ENCODE results near the gene ANXA8. TPM values are rescaled to one million over a fixed set of nuclear protein-coding genes. Genes with fewer than 3 reads are reported as not detected.
A peak's percentile ranks its signal among the peaks of the same experiment; 100 is the strongest.

The ANXA8 gene
- total and polyA plus RNA-seq, 4 donors: 0.09 to 1.6 (median 1.1) TPM

DNA sequence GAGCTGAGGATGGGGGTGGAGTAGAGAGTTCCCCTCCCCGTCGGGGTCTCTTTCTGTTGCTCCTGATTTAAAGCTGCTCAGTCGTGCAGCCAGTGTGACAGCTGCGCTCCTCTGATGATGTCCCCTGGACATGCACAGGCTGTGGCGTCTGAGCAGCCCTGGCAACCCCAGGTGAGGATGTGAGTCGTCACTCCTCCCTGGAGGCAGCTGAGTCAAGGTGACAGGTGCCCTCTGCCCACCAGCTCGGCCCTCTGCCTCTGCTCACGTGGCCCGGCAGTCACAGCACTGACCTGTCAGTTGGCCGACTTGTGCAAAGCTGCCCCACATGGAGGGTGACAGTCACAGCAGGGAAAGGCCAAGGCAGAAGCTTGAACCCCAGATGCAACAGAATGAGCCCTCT, 33.9 kb downstream of the ANXA8 start:
- TF ChIP-seq EGR1 (IDR thresholded peaks at IDR 0.05; ENCODE audit: low read depth in 2 of 2) (no peak), FOXA2 (IDR thresholded peaks at IDR 0.05) (no peak)
- TF ChIP-seq, protein P1, sequence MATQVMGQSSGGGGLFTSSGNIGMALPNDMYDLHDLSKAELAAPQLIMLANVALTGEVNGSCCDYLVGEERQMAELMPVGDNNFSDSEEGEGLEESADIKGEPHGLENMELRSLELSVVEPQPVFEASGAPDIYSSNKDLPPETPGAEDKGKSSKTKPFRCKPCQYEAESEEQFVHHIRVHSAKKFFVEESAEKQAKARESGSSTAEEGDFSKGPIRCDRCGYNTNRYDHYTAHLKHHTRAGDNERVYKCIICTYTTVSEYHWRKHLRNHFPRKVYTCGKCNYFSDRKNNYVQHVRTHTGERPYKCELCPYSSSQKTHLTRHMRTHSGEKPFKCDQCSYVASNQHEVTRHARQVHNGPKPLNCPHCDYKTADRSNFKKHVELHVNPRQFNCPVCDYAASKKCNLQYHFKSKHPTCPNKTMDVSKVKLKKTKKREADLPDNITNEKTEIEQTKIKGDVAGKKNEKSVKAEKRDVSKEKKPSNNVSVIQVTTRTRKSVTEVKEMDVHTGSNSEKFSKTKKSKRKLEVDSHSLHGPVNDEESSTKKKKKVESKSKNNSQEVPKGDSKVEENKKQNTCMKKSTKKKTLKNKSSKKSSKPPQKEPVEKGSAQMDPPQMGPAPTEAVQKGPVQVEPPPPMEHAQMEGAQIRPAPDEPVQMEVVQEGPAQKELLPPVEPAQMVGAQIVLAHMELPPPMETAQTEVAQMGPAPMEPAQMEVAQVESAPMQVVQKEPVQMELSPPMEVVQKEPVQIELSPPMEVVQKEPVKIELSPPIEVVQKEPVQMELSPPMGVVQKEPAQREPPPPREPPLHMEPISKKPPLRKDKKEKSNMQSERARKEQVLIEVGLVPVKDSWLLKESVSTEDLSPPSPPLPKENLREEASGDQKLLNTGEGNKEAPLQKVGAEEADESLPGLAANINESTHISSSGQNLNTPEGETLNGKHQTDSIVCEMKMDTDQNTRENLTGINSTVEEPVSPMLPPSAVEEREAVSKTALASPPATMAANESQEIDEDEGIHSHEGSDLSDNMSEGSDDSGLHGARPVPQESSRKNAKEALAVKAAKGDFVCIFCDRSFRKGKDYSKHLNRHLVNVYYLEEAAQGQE (IDR thresholded peaks at IDR 0.05): no peak
- H3K9me3 ChIP-seq (ENCODE audit: control insufficient read depth in 4 of 4, low read length in 3 of 4): peaks cover 1 to 6% (median 3%) of the 10 kb centered on the region in 4 donors
- H3K4me3 ChIP-seq (ENCODE audit: low read depth in 1 of 3, low read length in 3 of 3): no peak overlapping the region
- no peak overlapping the region for H3K9ac ChIP-seq (ENCODE audit: low read depth in 1 of 2, low read length in 2 of 2)
- no peaks in the 10 kb centered on the region for H3K27me3 ChIP-seq (ENCODE audit: control insufficient read depth in 4 of 4, insufficient read depth in 4 of 4, low read length in 3 of 4)
- no peak overlapping the region for H3K27ac ChIP-seq (ENCODE audit: low read depth in 1 of 2, low read length in 2 of 2)
- DNase-seq (ENCODE audit: low spot score): no peak
- no peaks in the 10 kb centered on the region for H3K4me1 ChIP-seq (ENCODE audit: control insufficient read depth in 4 of 4, insufficient read depth in 4 of 4, low read length in 3 of 4)
- WGBS: 84% methylated on average over 10 of the region's 10 CpGs
- H3K36me3 ChIP-seq (ENCODE audit: control insufficient read depth in 4 of 4, insufficient read depth in 3 of 4, low read depth in 1 of 4, low read length in 3 of 4): no peaks in the 10 kb centered on the region

DNA sequence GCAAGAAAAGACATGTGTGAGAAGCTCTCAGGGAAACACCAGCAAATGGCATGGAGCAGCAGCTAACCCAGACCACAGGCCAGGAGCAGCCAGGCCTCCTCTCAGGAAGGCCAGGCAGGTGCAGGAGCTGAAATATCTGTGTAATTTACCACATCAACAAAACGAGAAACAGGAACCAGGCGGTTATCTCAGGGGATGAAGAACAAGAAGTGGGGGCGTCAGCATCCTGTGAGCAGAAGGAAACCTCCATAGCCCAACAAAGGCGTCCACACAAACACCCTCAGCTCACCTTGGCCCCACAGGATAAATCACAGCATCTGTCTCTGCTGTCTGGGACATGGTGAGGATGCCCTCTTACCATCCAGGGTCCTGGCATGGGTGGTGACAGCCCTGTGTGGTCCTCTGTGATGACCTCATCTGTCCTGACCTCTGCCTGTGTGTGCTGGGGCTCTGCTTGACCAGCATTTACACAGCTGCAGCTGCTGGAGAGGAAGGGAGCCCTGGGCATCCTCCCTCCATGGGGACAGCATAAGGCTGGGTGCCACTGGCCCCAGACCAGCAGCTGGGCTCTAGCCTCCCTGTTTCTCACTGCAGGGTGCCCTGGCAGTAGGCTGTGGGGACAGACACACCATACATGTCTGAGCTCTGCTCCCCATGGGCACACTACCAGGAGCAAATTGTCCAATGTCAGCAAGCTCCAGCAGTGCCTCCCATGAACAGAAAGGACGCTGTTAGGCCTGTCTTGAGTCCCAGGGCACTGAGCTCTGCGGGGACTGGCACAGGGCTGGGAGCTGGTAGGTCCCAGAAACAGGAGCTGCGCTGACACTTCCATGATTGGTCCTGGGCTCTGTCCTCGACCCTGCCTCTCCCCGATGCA, 34.6 kb downstream of the ANXA8 start:
- Histone ChIP-seq H3K4me3 (ENCODE audit: low read depth in 1 of 3, low read length in 3 of 3) (no peak overlapping the region), H3K36me3 (ENCODE audit: control insufficient read depth in 4 of 4, insufficient read depth in 3 of 4, low read depth in 1 of 4, low read length in 3 of 4) (no peaks in the 10 kb centered on the region), H3K27ac (ENCODE audit: low read depth in 1 of 2, low read length in 2 of 2) (no peak overlapping the region), H3K9ac (ENCODE audit: low read depth in 1 of 2, low read length in 2 of 2) (no peak overlapping the region), H3K4me1 (ENCODE audit: control insufficient read depth in 4 of 4, insufficient read depth in 4 of 4, low read length in 3 of 4) (no peaks in the 10 kb centered on the region), H3K9me3 (ENCODE audit: control insufficient read depth in 4 of 4, low read length in 3 of 4) (peaks cover 1 to 6% (median 3%) of the 10 kb centered on the region in 4 donors), H3K27me3 (ENCODE audit: control insufficient read depth in 4 of 4, insufficient read depth in 4 of 4, low read length in 3 of 4) (no peaks in the 10 kb centered on the region)
- TF ChIP-seq EGR1 (IDR thresholded peaks at IDR 0.05; ENCODE audit: low read depth in 2 of 2) (no peak), HNF4G (IDR thresholded peaks at IDR 0.05) (no peak), JUND (IDR thresholded peaks at IDR 0.05) (no peak), RAD21 (IDR thresholded peaks at IDR 0.05) (no peak), FOXA2 (IDR thresholded peaks at IDR 0.05) (no peak), RXRA (IDR thresholded peaks at IDR 0.05) (no peak)
- no peak for DNase-seq (ENCODE audit: low spot score)
- WGBS: 74% methylated on average over 9 of the region's 9 CpGs

DNA sequence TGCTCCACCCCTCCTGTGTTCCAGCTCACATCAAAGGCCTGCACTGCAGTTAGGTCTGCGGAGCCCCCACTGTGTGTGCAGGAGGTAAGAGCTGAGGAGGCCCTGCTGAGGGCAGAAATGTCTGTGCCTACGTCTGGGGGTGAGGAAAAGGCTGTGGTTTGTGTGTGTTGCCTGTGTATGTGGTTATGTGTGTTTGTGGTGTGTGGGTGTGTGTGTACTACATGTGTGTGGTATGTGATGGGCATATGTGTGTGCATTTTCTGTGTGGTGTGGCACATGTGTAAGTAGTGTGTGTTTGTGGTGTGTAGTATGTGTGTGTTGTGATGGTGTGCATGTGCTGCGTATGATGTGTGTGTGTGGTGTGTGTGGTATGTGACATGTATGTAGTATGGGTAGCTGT, 36.2 kb downstream of the ANXA8 start:
- 92% methylated on average over 3 of the region's 3 CpGs for WGBS
- Histone ChIP-seq H3K27me3 (ENCODE audit: control insufficient read depth in 4 of 4, insufficient read depth in 4 of 4, low read length in 3 of 4) (no peaks in the 10 kb centered on the region), H3K4me1 (ENCODE audit: control insufficient read depth in 4 of 4, insufficient read depth in 4 of 4, low read length in 3 of 4) (no peaks in the 10 kb centered on the region), H3K36me3 (ENCODE audit: control insufficient read depth in 4 of 4, insufficient read depth in 3 of 4, low read depth in 1 of 4, low read length in 3 of 4) (no peaks in the 10 kb centered on the region), H3K9ac (ENCODE audit: low read depth in 1 of 2, low read length in 2 of 2) (no peak overlapping the region), H3K4me3 (ENCODE audit: low read depth in 1 of 3, low read length in 3 of 3) (no peak overlapping the region), H3K27ac (ENCODE audit: low read depth in 1 of 2, low read length in 2 of 2) (no peak overlapping the region), H3K9me3 (ENCODE audit: control insufficient read depth in 4 of 4, low read length in 3 of 4) (peaks cover 1 to 6% (median 3%) of the 10 kb centered on the region in 4 donors)
- peak; percentile 28 for DNase-seq (ENCODE audit: low spot score)
- TF ChIP-seq YY1 (IDR thresholded peaks at IDR 0.05) (no peak), FOXA1 (IDR thresholded peaks at IDR 0.05) (no peak), EGR1 (IDR thresholded peaks at IDR 0.05; ENCODE audit: low read depth in 2 of 2) (no peak), SP1 (IDR thresholded peaks at IDR 0.05) (no peak)
- TF ChIP-seq, protein P1 (IDR thresholded peaks at IDR 0.05): no peak
- TF ChIP-seq, protein P2, sequence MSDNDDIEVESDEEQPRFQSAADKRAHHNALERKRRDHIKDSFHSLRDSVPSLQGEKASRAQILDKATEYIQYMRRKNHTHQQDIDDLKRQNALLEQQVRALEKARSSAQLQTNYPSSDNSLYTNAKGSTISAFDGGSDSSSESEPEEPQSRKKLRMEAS (IDR thresholded peaks at IDR 0.05): no peak
- TF ChIP-seq, protein P3, sequence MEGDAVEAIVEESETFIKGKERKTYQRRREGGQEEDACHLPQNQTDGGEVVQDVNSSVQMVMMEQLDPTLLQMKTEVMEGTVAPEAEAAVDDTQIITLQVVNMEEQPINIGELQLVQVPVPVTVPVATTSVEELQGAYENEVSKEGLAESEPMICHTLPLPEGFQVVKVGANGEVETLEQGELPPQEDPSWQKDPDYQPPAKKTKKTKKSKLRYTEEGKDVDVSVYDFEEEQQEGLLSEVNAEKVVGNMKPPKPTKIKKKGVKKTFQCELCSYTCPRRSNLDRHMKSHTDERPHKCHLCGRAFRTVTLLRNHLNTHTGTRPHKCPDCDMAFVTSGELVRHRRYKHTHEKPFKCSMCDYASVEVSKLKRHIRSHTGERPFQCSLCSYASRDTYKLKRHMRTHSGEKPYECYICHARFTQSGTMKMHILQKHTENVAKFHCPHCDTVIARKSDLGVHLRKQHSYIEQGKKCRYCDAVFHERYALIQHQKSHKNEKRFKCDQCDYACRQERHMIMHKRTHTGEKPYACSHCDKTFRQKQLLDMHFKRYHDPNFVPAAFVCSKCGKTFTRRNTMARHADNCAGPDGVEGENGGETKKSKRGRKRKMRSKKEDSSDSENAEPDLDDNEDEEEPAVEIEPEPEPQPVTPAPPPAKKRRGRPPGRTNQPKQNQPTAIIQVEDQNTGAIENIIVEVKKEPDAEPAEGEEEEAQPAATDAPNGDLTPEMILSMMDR (IDR thresholded peaks at IDR 0.05; ENCODE audit: low read depth, low read length, missing input control): no peak
